ENCODE measurements around the gene FTSJ3. TPM values are rescaled to one million over a fixed set of nuclear protein-coding genes. Genes with fewer than 3 reads are reported as not detected.

FTSJ3 gene
- total RNA-seq, 1 donor from 2014 or later: 40.4 TPM

DNA sequence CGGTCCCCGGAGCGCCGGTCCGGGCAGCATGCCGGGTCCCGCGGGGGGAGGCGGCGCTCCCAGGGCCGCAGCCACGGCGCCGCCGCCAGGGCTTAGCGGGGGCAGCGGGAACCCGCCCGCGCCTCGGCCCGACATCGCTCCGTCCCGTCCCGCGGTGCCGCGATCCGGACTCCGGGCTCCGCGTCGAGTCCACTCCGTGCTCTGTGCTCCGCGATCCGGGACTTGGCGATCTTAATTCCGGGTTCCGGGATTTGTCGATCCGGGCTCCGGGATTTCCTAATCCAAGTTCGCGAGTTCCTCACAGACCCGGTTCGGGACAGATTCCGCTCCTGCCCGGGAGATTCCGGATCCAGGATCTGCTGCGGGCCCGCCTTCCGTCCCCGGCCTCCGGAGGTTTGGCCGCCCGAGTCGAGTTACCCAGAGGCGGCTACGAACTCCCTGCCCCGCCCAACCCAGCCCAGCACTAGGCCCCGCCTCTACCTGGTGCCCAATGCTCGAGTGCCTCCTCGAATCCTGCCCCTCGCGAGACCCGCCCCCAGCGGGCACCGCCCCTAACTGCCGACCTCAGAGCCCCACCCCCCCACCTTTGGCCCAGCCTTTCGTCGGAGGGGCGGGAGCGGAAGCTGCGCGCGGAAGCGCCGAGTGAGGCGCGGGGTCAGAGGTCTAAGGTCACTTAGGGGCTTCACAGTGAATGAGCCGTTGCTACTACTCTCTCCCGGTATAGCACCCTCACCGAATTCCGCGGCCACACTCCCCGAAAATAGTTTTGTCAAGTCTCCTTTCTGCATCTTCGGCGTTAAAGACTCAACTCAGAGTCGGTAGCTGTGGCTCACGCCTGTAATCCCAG, 15.3 kb upstream of the FTSJ3 start, which contains the start of gene SMARCD2:
SMARCD2 (minus strand) TSS at position 146 of the 847 bp plus-strand sequence; CDS start at position 135, 11 bp downstream.
- peak; percentile 99 for DNase-seq

DNA sequence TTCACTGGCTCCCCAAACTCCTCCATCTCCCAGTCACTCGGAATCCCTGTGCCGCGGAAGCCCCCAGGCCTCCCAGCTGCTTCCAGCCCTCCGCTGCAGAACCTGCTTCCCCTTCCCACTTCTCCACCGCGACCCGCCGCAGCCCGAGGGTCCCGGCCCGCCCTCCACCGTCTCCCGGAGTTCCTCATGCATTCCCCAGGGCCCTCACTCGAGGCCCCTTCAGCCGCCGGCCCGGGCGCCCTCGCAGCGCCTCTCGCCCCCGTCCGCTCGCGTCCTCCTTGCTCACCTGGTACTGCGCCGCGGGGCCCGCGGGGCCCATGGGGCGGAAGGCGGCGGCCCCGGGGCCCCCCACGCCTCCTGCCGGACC, 14.7 kb upstream of the FTSJ3 start:
- no peak for DNase-seq

DNA sequence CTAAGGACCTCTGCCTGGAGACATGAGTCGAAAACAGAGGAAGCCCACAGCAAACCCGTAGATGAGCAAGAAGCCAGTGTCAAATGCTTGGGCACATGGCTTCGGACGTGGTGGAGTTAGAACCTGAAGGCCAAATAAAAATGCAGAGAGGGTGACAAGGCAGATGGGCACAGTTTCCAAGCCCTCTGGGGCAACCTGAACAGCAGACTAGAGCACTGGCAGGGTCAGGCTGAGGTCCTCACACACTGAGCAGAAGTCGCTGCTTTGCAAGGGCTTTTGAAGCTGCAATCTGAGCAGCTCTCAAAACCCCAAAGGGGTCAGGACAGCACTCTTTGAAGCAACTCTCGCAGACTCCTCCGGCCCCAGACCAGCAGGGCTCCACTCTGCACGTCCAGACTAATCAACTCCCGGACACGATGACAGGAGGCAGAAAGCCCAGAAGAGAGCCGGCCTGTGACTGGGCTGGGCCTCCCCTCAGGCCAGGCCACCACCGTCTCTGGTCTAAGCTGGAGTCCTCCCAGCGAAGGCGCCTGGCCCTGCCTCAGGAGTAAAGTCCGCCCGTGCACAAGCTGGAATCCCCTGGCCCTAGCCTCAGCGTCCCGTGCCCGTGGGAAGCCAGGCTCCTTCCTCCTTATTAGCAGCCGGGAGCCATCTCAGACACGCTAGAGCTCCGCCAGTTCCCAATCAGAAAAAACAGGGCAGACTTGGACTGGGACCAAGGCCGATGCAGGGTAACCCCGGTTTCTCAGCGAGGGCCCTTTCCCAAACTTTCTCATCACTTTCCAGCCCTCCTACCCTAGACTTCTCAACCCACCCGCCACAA, 14.1 kb upstream of the FTSJ3 start:
- DNase-seq: peak; percentile 58

DNA sequence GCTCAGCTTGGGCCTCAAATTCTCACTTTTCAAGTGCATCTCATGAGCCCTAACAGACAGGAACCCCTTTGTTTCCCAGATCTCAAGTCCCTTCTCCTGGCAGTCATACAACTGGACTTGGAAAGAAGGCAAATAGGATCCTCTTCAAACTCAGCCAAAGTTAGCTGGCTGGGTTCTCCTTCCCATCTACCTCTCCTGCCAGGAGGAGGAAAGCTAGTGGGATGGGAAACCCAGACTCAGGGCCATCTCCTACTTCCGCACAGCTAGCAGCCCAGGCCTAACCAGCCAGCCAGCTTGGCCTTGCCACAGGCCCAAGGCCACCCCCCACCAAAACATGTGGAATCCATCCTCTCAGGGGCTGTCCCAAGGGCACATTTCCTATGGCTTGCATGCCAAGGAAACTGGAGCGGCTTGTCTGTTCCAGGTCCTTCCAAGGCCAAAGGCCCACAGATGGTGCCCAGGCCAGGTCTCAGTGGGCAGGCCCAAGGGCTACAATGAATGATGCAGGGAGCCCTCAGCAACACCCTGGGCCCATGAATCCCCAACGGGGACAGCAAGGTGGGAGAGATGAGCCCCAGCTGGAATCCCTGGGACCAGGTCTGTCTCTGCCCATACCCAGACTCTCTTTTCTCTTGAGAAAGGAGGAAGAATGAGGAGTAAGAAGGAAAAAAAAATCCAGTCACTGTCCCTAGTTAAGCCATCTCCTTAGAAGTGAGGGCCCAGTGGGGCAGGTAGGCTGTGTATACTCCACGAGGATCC, 13.3 kb upstream of the FTSJ3 start:
- no peak for DNase-seq

DNA sequence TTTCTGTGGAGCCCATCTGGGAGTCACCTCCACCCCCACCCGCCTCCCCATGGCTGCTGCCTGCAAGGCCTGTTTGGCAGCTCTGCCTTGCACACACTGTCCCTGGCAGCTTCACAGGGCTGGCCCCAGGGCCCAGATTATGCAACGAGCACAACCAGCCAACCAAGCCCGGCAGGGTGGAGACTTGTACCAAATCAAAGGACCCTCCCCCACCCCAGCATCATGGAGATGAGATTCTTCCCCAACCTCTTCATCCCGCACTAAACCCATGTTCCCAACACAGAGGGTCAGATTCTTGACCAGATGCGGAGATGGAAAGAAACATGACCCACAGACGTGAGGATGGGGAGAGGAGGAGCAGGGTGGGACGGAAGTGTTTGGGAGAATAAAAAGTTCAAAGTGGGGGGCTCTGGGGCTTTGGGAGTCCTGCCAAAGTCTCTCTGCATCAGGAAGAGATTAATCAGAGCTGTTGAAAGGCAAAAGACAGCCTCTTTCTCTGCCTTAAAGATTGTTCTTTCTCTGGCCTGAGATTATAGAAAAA, 11.2 kb upstream of the FTSJ3 start:
- peak; percentile 80 for DNase-seq

DNA sequence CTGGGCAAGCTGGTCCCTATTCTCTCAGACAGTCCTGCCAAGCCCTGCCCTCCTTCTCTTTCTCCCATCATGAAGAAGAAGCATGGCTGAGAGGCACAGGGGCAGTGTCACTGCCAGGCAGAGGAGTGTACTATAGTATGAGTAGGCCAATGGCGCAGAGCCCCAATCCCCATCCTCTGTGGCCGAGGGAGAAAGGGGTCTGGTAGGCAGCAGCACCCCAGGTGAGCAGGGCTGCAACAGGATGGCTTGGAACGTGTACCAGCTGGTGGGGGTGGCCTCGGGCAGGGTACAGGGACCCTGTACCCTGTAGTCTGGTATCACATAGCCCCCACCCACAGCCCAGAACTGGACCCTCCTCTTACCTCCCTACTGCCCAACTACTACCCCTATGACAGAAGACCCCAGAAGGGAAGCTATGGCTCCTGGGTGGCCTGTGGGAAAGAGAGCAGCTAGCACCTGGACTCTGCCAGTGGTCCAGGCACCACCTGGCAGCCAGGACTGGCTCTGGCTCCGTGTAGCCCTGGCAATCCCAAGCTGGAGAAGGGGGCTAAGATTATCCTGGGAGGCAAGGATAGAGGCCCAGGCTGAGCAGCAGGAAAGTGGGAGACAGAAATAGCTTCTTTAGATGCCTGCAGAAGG, 10.6 kb upstream of the FTSJ3 start:
- DNase-seq: no peak

DNA sequence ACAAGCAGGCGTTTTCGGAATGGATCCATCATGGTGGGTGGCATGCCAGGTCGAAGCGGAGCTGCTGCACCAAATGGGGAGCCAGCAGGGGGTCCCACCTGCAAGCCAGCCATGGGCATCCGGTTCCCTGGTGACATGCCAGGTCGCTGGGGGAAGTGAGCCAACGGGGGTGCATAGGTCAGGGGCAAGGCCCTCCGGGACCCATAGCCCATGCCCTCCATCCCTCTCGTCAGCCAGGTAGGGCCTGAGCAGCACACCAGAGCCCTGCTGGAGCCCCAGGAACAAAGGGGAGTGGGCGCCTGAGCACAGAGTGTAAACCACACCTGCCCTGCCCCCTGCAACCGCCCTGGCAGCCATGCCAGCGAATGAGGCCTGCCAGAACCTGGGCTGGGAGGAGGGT, 10.0 kb upstream of the FTSJ3 start:
- no peak for DNase-seq

DNA sequence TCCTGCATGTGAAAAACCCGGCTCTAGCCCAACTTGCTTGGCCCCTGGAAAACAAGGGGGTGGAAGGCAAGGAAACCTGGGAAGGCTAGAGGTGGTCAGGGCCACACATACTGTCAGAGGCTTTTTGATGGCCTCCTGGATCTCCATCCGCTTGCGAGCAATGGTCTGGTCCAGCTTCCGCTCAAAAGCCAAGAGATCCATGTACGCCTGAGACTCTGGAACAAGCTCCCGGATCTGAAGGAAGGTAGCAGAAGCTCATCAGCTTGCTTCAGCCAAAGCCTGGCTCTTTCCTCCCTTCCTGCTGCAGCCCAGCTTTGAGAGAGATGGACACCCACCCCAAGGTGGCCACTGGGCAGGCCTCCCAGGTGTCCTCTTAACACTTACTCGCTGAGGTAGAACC, 9.3 kb upstream of the FTSJ3 start:
- no peak for DNase-seq

DNA sequence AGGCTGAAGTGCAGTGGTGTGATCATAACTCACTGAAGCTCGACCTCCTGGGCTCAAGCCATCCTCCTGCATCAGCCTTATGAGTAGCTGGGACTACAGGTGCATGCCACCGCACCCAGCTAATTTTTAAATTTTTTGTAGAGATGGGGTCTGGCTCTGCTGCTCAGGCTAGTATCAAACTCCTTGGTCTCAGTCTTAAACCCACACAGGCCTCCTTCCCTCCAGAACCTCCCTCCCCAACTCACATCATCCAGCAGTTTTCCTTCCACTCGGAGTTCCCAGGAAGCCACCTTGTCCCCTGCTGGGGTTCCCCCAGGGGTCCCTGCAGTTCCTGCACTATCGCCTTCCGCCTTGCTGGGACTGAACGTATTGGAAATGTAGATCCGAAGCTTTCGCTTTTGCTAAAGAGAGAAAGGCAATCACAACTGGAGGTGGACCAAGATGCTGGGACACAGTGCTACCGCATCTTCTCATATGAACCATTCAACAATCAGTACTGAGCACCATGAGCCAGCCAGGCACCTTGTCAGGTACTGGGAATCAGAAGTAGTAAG, 7.8 kb upstream of the FTSJ3 start:
- no peak for DNase-seq

DNA sequence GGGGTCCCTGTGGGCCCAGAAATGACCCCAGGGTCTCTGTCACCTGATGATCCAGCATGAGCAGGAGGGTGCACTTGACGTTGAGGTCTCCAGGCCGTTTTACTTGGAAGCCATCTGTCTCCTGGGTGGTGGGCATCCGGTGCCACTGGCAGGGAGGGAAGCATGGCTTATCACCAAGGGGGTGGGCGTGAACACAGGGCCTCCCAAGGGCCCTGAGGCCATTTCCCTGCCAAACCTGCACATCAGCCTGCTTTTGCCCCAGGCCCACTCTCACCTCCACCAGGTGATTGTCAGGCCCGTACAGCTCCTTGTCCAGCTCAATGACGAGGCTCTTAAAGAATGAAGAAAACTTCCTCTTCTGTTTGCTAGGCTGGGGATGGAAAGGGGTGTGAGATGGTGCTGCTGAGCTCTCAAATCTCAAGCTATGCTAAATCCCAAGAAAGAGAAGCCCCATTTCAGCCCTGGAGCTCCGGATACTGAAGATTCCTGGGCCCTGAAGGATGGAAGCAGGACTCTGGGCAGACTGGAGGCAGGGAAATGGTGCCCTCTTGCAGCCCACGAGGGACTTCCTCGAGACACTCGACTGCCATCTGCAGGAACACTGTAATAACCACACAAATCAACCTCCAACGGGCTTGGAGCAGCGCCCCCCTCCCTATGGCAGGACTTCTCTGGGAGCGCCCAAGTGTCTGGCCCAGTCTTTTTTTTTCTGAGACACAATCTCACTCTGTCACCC, 7.1 kb upstream of the FTSJ3 start:
- DNase-seq: no peak

DNA sequence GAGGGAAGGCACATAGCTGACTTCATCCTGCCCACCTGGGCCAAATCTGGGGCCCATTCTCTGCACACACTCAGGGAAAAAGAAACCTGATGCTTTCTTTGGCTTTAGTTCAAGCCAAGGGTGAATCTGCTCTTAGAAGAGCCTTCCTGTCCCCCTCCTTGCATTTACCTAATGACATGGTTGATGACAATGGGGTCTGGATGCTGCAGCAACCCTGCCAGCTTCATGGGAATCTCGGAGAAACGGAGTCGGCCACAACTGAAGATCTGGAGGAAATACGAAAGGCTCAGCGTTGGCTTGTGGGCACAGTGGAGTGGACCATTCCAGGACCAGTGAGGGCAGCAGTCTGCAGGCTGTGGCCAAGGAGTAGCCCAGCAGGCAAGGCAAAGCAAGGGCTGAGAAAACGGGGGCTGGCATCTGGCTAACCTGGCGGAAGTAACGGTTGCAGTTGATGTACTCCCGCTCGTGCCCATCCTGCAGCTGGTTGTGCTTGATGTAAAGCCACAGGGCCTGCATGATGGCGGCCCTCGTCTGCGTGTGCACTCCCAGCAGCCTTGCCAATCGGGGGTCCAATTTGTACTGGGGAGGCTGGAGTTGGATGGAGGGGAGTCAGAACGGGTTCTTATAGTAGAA, 6.4 kb upstream of the FTSJ3 start:
- DNase-seq: no peak

DNA sequence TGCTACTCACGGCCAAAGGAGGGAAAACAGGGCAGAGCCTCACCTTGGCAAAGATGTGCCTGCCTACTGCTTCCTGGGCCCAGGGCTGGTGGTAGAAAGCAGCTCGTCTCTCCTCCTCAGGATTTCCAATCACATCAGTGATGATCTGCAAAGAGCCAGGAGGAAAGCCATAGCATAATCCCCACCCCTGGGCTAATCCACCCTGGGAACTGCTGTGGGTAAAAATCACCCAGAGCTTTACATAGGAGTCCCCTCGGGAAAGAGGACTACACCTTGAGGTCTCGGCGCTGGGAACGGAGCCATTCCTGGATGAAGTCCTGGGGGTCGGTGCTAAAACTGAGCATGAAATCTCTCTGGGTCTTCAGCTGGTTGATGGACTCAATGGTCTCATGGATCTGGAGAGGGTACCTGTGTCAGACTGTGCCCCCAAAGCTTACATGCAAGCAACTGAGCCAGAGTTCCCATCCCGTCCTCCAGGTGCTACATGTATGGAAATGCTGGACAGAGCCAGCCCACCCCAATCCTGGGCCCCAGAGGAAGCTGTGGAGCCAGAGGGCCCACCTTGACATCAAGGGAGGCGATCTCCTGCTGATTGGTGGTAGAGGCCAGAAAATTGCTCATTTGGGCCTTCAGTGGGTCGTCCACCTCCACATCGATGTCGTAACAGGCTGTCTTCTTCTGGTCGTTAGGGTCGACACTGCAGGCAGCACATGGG, 5.7 kb upstream of the FTSJ3 start:
- no peak for DNase-seq

DNA sequence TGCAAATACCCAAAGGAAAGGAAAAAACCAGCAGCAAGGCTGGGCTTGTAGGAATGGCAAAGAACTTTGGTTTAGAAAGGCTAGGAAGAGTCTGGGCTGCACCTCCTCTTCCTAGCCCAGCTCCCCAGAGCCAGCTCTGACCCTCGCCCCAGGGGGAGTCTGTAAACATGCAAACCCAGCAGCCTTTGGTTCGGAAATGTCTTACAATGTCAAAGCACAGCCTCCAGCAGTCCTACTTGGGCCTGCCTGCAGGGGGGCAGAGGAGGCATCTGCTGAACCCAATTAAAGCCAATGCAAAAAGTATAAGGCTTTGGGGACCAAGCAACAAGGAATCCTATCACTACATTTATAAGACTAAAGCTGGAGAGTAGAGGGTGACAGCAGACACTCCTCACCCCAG, 5.0 kb upstream of the FTSJ3 start:
- DNase-seq: no peak

DNA sequence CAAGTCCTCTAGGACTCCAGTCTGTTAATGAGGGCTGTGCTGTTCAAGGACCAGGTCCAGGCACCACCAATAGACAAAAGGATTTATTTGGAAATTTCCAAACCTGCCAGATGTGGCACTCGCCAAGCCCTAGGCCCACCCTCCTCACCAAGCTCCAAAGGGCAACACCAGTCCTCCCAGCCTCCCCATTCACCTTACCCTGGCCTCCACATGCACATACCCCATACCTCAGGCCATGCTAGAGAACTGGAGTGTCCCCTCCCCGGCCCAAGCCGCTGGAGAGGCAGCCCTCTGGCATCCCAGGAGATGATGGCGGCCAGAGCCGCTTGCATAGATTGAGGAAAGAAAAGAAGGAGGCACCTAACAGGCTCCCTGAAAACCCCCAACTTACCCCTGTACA, 4.6 kb upstream of the FTSJ3 start:
- no peak for DNase-seq

DNA sequence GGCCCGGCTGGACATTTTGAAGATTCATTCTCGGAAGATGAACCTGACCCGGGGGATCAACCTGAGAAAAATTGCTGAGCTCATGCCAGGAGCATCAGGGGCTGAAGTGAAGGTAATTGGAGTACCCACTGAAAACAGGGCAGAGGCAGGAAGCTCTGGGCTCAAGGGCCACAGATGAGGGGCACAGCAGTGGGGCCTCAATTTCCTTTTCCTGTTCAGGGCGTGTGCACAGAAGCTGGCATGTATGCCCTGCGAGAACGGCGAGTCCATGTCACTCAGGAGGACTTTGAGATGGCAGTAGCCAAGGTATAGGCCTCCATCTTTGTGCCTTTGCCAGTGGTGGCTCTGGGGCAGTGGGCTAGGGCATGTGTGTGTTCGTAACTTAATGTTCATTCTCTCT, 4.0 kb upstream of the FTSJ3 start:
- no peak for DNase-seq

DNA sequence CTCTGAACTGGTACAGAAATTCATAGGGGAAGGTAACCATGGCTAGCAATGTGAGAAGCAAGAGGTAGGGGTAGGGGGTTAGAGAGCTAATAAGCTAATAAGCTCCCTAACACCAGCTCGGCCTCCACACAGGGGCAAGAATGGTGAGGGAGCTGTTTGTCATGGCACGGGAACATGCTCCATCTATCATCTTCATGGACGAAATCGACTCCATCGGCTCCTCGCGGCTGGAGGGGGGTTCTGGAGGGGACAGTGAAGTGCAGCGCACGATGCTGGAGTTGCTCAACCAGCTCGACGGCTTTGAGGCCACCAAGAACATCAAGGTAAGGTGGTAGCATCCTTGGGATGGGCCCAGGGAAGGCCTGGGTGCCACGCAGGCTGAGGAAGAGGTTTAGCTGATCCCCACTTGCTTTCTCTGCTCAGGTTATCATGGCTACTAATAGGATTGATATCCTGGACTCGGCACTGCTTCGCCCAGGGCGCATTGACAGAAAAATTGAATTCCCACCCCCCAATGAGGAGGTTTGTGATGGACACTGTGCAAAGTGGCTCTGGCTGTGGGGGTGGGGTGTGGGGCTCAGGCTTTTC, 3.5 kb upstream of the FTSJ3 start:
- no peak for DNase-seq

DNA sequence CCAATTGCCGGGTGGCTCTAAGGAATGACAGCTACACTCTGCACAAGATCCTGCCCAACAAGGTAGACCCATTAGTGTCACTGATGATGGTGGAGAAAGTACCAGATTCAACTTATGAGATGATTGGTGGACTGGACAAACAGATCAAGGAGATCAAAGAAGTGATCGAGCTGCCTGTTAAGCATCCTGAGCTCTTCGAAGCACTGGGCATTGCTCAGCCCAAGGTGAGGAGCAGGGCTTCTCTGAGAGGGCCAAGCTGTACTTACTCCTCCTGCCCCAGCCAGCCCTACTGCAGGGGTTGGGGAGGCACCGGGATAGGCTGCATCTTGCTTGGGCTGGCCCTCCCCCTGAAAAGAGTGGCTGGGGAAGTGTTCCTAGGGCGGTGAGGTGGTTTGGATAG, 2.8 kb upstream of the FTSJ3 start:
- DNase-seq: no peak

DNA sequence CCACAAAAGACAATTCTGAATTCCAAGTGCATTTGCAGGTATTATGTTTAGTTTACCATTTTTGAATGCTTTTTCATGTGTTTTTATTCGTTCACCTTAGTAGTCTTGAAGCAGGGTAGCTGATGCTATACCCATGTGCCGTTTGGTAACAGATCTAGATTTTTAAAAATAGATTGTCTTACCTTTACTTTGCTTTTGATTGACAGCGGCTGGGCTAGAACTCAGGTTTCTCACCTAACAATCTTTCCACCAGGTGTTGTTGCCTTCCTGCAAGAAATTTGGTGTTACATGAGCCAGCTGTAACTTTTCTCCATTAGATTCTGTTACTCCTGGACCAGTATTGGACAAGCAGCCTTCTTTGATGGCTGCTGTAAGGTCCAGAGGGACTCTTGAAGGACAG, 1.5 kb upstream of the FTSJ3 start:
- no peak for DNase-seq

DNA sequence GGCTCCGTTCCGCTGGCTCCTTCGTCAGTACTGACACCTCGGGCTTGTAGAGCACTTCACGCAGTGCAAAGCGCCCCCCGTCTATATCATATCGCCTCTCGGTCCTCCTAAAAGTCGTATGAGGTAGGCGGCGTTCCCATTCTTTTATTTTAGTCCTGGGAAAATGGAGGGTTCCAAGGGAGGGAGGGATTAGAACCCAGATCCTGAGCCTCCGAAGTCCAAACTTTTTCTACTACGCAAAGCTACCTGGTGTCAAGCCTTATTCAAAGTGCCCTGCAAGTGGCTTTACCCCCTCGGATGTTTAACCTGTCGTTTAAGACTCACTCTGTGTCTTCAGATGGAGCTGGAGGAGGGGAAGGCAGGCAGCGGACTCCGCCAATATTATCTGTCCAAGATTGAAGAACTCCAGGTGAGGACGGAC, 348 bp upstream of the FTSJ3 start:
- no peak for DNase-seq
